K562 (cell line): ENCODE data around the gene WDR64. TPM values are rescaled to one million over a fixed set of nuclear protein-coding genes. Genes with fewer than 3 reads are reported as not detected.

Experiments
- C11orf30 ChIP-seq: fragments of 450-650 bp; IDR thresholded peaks from 2 replicates; pipeline ENCODE4 v1.6.1; 2016; ENCODE audit warnings: low read depth, mild to moderate bottlenecking
- HDAC3 ChIP-seq: fragments of 450-650 bp; IDR thresholded peaks from 2 replicates; pipeline ENCODE4 v1.6.1; 2018; ENCODE audit warnings: borderline replicate concordance, mild to moderate bottlenecking, moderate library complexity; ENCODE audit not compliant: partially characterized antibody
- HLTF ChIP-seq: fragments of 450-650 bp; IDR thresholded peaks from 2 replicates; pipeline ENCODE4 v1.6.1; 2016
- MAFK ChIP-seq: IDR thresholded peaks from 2 replicates; pipeline ENCODE4 v1.6.1; 2011; ENCODE audit warnings: low read length, improper control_type of control experiment
- NCOA1 ChIP-seq: fragments of 450-650 bp; IDR thresholded peaks from 2 replicates; pipeline ENCODE4 v1.6.1; 2016; ENCODE audit warnings: low read depth
- NFE2L1 ChIP-seq: fragments of 450-650 bp; IDR thresholded peaks from 2 replicates; pipeline ENCODE4 v1.6.1; 2016; ENCODE audit warnings: missing genetic modification characterization, low read depth, mild to moderate bottlenecking, missing compliant biosample characterization, moderate library complexity, borderline replicate concordance
- POLR3G ChIP-seq: IDR thresholded peaks from 2 replicates; pipeline ENCODE4 v1.6.1; 2011; ENCODE audit not compliant: insufficient read length, insufficient replicate concordance; ENCODE audit errors: extremely low read depth
- REST ChIP-seq, 2 experiments: fragments of 450-650 bp; formaldehyde crosslinking in 1 of 2; IDR thresholded peaks; 2 replicates each; pipeline versions ENCODE4 v1.4.0 to v1.6.1; 2014 to 2020; ENCODE audit warnings: mild to moderate bottlenecking in 2 of 2, borderline replicate concordance in 1 of 2, low read depth in 1 of 2
- RREB1 ChIP-seq: fragments of 250-450 bp; sonication (Bioruptor Pico); IDR thresholded peaks from 2 replicates; pipeline ENCODE4 v1.4.0; 2020
- SMARCE1 ChIP-seq: fragments of 450-650 bp; IDR thresholded peaks from 2 replicates; pipeline ENCODE4 v1.7.1; 2016; ENCODE audit warnings: mild to moderate bottlenecking
- ZC3H11A ChIP-seq: IDR thresholded peaks from 2 replicates; pipeline ENCODE4 v1.6.1; 2012; ENCODE audit warnings: low read depth, low read length, improper control_type of control experiment
- ZNF23 ChIP-seq: fragments of 250-450 bp; sonication (Bioruptor Pico); IDR thresholded peaks from 2 replicates; pipeline ENCODE4 v1.4.0; 2020; ENCODE audit warnings: mild to moderate bottlenecking
- ZNF24 ChIP-seq: fragments of 450-650 bp; IDR thresholded peaks from 2 replicates; pipeline ENCODE4 v1.6.1; 2016
- ZNF584 ChIP-seq: fragments of 200-800 bp; sonication (Bioruptor generic); IDR thresholded peaks from 2 replicates; pipeline ENCODE4 v1.6.1; 2016; ENCODE audit warnings: low read depth, mild to moderate bottlenecking, missing genetic modification characterization, missing compliant biosample characterization
- polyA plus RNA-seq, 8 experiments: library from polyadenylated mRNA; depleted of rRNA in 4 of 8; stranded (reverse) in 5 of 8; unstranded in 3 of 8; fragments of >200 nt; fragmentation: Nextera tagmentation in 2 of 8; fragmentation: Illumina TruSeq in 1 of 8; extraction: Ambion mirVana in 2 of 8; extraction: Trizol in 1 of 8; gene quantifications; 2 replicates each; pipeline versions ENCODE4 v1.2.1 to v1.2.3, GENCODE V29; 2011 to 2014; ENCODE audit warnings: inconsistent platforms in 1 of 8, missing spikeins in 1 of 8
- total RNA-seq, 7 experiments: library from RNA; depleted of rRNA in 6 of 7; stranded (reverse); fragments of >200 nt in 6 of 7; fragmentation: Illumina TruSeq in 2 of 7; extraction: Trizol in 2 of 7; gene quantifications; 2 replicates each; pipeline versions ENCODE4 v1.2.1 to v1.2.3, GENCODE V29; 2011 to 2021; ENCODE audit warnings: low replicate concordance in 1 of 7

The WDR64 gene
- total and polyA plus RNA-seq, 9 of the 15 experiments (the other 6 are each of a cell fraction or from before 2014, with no cell fraction given) = 0.06 to 0.29 (median 0.19) TPM; not detected in 5

- TF ChIP-seq REST (IDR thresholded peaks at IDR 0.05; ENCODE audit: borderline replicate concordance) (no peak), REST (CRISPR knock-in tag; IDR thresholded peaks at IDR 0.05; ENCODE audit: low read depth) (no peak), C11orf30 (peak; percentile 49), POLR3G (no peak), MAFK (peak; percentile 40; the same call in 1 of the 2 replicates), HDAC3 (no peak), NFE2L1 (tag) (peak; percentile 49; the same call in 1 of the 2 replicates), ZNF23 (CRISPR knock-in tag) (no peak), ZNF24 (no peak), ZNF584 (no peak), NCOA1 (no peak), HLTF (peak; percentile 98), SMARCE1 (no peak), RREB1 (CRISPR knock-in tag) (no peak), ZC3H11A (no peak)
Measured at GRCh38 chr1:241641773-241642592, 10.1 kb upstream of the WDR64 start (continued).
